AG04449 (cell line): Measurements from ENCODE around the gene ZNF644.
A peak's percentile ranks its signal among the peaks of the same experiment; 100 is the strongest.
"Not testable (repeated sequence)": the region's sequence is repeated elsewhere in the genome, so short reads cannot be mapped to it uniquely, and the experiment has no call there.

Experiments
- CTCF ChIA-PET: fragments of 350-600 bp; formaldehyde crosslinking; extraction: SDS; loops from one replicate; lab custom pipeline; 2021; ENCODE audit warnings: antibody characterized with exemption; lab: Yijun Ruan, JAX
- POLR2A ChIA-PET: fragments of 400-600, 350-600 bp; formaldehyde crosslinking; extraction: SDS; loops from one replicate; lab custom pipeline; 2020; ENCODE audit warnings: antibody characterized with exemption, inconsistent platforms; lab: Yijun Ruan, JAX
- DNase-seq: peaks from one replicate; pipeline ENCODE4 v3.0.0-alpha.2; 2010; ENCODE audit warnings: low read depth, low spot score
- H3K4me3 ChIP-seq: 2 replicates; pipeline ENCODE4 v1.5.1; 2011; ENCODE audit warnings: low read depth, mild to moderate bottlenecking, control low read depth, low read length
- CTCF ChIP-seq: IDR thresholded peaks from one replicate; pipeline ENCODE4 v1.5.1; 2011; ENCODE audit warnings: mild to moderate bottlenecking, moderate library complexity, low read length, control low read depth, inconsistent platforms; ENCODE audit not compliant: insufficient read depth; ENCODE audit errors: missing control alignments

Gene ZNF644

GRCh38 chr1:91021686-91022517 is at the start of gene ZNF644:
Gene ZNF644 (minus strand): TSS chr1:91022035. CDS start chr1:90982353, 39,682 bp downstream.
- ChIA-PET CTCF (interaction anchor here (0.7 to 1.1 kb wide), 2 partner anchors 171 to 301 kb away, joined by 3 read pairs; no protein-coding TSS in a partner anchor), POLR2A (interaction anchor here (0.7 to 1.0 kb wide), 3 partner anchors 11 to 166 kb away, joined by 3 read pairs; no protein-coding TSS in a partner anchor)
- H3K4me3 ChIP-seq: peak within 1 kb of the TSS; percentile 78
- peak; percentile 45 for DNase-seq
- no peak for TF ChIP-seq CTCF

GRCh38 chr1:91070298-91070697 is 48.5 kb upstream of the ZNF644 start:
- CTCF ChIA-PET: no interaction called here
- POLR2A ChIA-PET: no interaction called here
- TF ChIP-seq CTCF: no peak
- no peak overlapping the region for H3K4me3 ChIP-seq
- DNase-seq: no peak

GRCh38 chr1:91066538-91066937 is 44.7 kb upstream of the ZNF644 start:
- H3K4me3 ChIP-seq: no peak overlapping the region
- no peak for DNase-seq
- TF ChIP-seq CTCF: no peak
- POLR2A ChIA-PET: no interaction called here
- CTCF ChIA-PET: no interaction called here

GRCh38 chr1:91065337-91065736 is 43.5 kb upstream of the ZNF644 start:
- TF ChIP-seq CTCF: no peak
- no peak overlapping the region for H3K4me3 ChIP-seq
- no peak for DNase-seq
- ChIA-PET POLR2A (no interaction called here), CTCF (no interaction called here)

- DNase-seq, POLR2A ChIA-PET, CTCF ChIA-PET: not testable (repeated sequence)
Measured at GRCh38 chr1:91063403-91063802, 41.6 kb upstream of the ZNF644 start.

GRCh38 chr1:91059157-91059556 is 37.3 kb upstream of the ZNF644 start:
- DNase-seq: no peak
- POLR2A ChIA-PET: no interaction called here
- CTCF ChIA-PET: no interaction called here
- no peak overlapping the region for H3K4me3 ChIP-seq
- no peak for TF ChIP-seq CTCF

More at GRCh38 chr1:91063403-91063802, 41.6 kb upstream of the ZNF644 start:
- not testable (repeated sequence) for H3K4me3 ChIP-seq
